GM12892 (cell line): Measurements from ENCODE around the gene DIDO1.

ENCODE experiments used
- POLR2A ChIP-seq: IDR thresholded peaks from 2 replicates; pipeline ENCODE4 v1.6.1; 2011; ENCODE audit warnings: low read depth, low read length, control low read depth
- POLR2AphosphoS5 ChIP-seq: IDR thresholded peaks from 2 replicates; pipeline ENCODE4 v1.6.1; 2011; ENCODE audit warnings: low read depth, low read length, control low read depth
- TAF1 ChIP-seq: IDR thresholded peaks from 2 replicates; pipeline ENCODE4 v1.6.1; 2011; ENCODE audit warnings: low read depth, mild to moderate bottlenecking, control low read depth, low read length, borderline replicate concordance

- TF ChIP-seq POLR2AphosphoS5, result no peak
- TF ChIP-seq TAF1, result no peak
- no peak for TF ChIP-seq POLR2A
These were observed 49.8 kb downstream of the DIDO1 start for GRCh38 chr20:62876501-62876901.
